ENCODE data around the gene CNOT6. TPM values are rescaled to one million over a fixed set of nuclear protein-coding genes. Genes with fewer than 3 reads are reported as not detected.

CNOT6 gene
- total and polyA plus RNA-seq, 8 donors: 3.8 to 14.1 (median 5.9) TPM

GRCh38 chr5:180620014-180620413 is 125.8 kb downstream of the CNOT6 start:
- Histone ChIP-seq H3K27me3 (peaks cover 0 to 4% (median 0%) of the 10 kb centered on the region in 4 donors), H3K36me3 (no peaks in the 10 kb centered on the region), H3K27ac (no peak overlapping the region), H3K4me1 (no peaks in the 10 kb centered on the region), H3K9me3 (no peaks in the 10 kb centered on the region), H3K4me3 (no peak overlapping the region)
- no peak for FAIRE-seq
- peak in 1 of 4 donors; percentile 34 for ATAC-seq
- intact Hi-C loops (cut with DNase I): no loop called here
- no peak for TF ChIP-seq CTCF (IDR thresholded peaks at IDR 0.05)
- DNase-seq: no peak
- 59 to 71% methylated on average over 14 of the region's 14 CpGs for WGBS, 2 donors

- FAIRE-seq: no peak
- H3K36me3 ChIP-seq: no peaks in the 10 kb centered on the region
- H3K27me3 ChIP-seq: peaks cover 0 to 4% (median 0%) of the 10 kb centered on the region in 4 donors
- no peak for DNase-seq
- TF ChIP-seq CTCF (IDR thresholded peaks at IDR 0.05): no peak
- H3K4me3 ChIP-seq: no peak overlapping the region
- ATAC-seq: no peak
- H3K4me1 ChIP-seq: no peaks in the 10 kb centered on the region
- 57 to 58% methylated on average over 32 of the region's 32 CpGs for WGBS, 2 donors
- H3K9me3 ChIP-seq: no peaks in the 10 kb centered on the region
- intact Hi-C loops (cut with DNase I): no loop called here
- no peak overlapping the region for H3K27ac ChIP-seq
Observed at GRCh38 chr5:180621311-180621710, 127.1 kb downstream of the CNOT6 start.

- WGBS, 2 donors: 79 to 91% methylated on average over 6 of the region's 6 CpGs
- no peak for TF ChIP-seq CTCF (IDR thresholded peaks at IDR 0.05)
- Histone ChIP-seq H3K27me3 (peaks cover 0 to 4% (median 0%) of the 10 kb centered on the region in 4 donors), H3K9me3 (no peaks in the 10 kb centered on the region), H3K27ac (no peak overlapping the region), H3K4me1 (no peaks in the 10 kb centered on the region), H3K4me3 (no peak overlapping the region), H3K36me3 (no peaks in the 10 kb centered on the region)
- ATAC-seq (no peak), DNase-seq (no peak), FAIRE-seq (no peak)
- intact Hi-C loops (cut with DNase I): no loop called here
Observed at GRCh38 chr5:180622910-180623309, 128.7 kb downstream of the CNOT6 start.

DNA sequence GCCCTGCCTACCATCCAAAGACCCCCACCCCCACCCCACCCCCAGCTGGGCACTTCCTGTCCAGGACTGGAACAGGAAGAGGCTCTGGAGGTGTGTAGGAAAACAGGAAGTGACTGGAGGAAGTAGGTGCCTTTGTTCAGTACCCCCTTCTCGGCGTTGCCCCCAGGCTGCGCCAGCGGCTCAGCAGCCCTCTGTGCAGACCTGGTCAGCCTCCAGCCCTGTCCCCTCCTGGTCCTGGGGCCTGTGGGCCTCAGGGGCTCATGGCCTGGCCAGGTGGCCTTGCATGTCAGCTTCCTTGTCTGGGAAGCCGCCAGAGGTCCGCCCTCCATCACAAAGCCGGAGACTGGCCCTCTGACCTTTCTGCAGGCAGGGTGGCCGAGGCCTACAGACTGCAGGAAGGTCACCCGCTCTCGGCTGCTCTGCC is 129.2 kb downstream of the CNOT6 start:
- no peak for ATAC-seq
- Histone ChIP-seq H3K36me3 (no peaks in the 10 kb centered on the region), H3K27ac (no peak overlapping the region), H3K4me1 (no peaks in the 10 kb centered on the region), H3K9me3 (no peaks in the 10 kb centered on the region), H3K4me3 (no peak overlapping the region), H3K27me3 (peaks cover 0 to 4% (median 0%) of the 10 kb centered on the region in 4 donors)
- no peak for TF ChIP-seq CTCF (IDR thresholded peaks at IDR 0.05)
- no peak for DNase-seq
- 80 to 85% methylated on average over 10 of the region's 10 CpGs for WGBS, 2 donors
- intact Hi-C loops (cut with DNase I): no loop called here
- no peak for FAIRE-seq

DNA sequence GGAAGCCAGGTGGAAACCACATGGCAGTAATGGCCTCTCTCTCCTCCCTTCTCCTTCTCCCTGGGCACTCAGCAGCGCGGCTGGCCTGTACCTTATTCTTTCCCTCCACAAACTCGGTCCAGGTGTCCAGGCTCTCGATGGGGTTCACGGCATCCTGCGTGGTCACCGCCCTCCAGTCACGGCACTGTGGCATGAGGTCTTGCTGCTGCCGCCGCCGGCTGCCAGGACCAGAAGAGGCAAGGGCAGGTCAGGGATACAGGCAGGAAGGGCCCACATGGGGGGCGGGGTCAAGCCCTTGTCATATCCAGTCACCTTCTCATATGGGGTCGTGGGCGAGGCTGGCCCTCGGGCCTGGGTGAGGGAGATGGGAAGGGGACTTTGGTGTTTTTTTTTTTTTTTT is 129.7 kb downstream of the CNOT6 start:
- intact Hi-C loops (cut with DNase I): no loop called here
- ATAC-seq: no peak
- Histone ChIP-seq H3K4me3 (no peak overlapping the region), H3K36me3 (no peaks in the 10 kb centered on the region), H3K27me3 (peaks cover 0 to 4% (median 0%) of the 10 kb centered on the region in 4 donors), H3K9me3 (no peaks in the 10 kb centered on the region), H3K4me1 (no peaks in the 10 kb centered on the region), H3K27ac (no peak overlapping the region)
- DNase-seq: no peak
- no peak for TF ChIP-seq CTCF (IDR thresholded peaks at IDR 0.05)
- FAIRE-seq: no peak
- 88 to 92% methylated on average over 15 of the region's 15 CpGs for WGBS, 2 donors

Measured in pancreas (tissue), 10 donors.